Measurements from ENCODE around the gene PPP4R4. TPM values are rescaled to one million over a fixed set of nuclear protein-coding genes. Genes with fewer than 3 reads are reported as not detected.

Gene PPP4R4
- total RNA-seq, 2 donors from 2014 or later = 4.6 to 8.4 TPM

DNA sequence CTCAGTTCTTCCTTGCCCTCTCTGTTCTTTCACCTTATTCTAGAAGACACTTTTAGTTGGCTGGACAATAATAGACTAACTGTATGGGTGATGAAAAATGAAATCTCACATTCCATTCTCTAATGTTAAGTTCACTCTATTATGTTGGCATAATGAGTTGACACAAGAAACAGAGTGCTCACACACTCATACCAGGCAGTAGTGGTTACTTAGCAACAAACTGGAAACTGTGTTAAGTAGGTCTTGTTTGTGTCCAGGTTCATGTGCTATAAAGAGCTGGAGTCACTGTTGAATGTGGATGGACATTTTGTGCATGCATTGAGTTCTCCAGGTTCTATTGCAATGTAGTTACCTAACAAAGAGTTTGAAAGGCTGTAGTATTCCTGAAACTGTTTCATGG lies 16.9 kb upstream of the PPP4R4 start:
- DNase-seq = no peak
- Histone ChIP-seq H3K27me3 (ENCODE audit: control insufficient read depth, insufficient read depth, low read length, poor library complexity, severe bottlenecking) (no peaks in the 10 kb centered on the region), H3K27ac (ENCODE audit: low read depth, low read length) (no peak overlapping the region), H3K9ac (ENCODE audit: extremely low read depth, low read length, poor library complexity, severe bottlenecking) (no peak overlapping the region), H3K4me3 (ENCODE audit: low read length) (no peak overlapping the region), H3K36me3 (ENCODE audit: control insufficient read depth, insufficient read depth, low read length) (no peaks in the 10 kb centered on the region), H3K9me3 (ENCODE audit: control insufficient read depth, low read length) (no peaks in the 10 kb centered on the region), H3K4me1 (ENCODE audit: control insufficient read depth, insufficient read depth, low read length) (no peaks in the 10 kb centered on the region)
- TF ChIP-seq, protein P1, sequence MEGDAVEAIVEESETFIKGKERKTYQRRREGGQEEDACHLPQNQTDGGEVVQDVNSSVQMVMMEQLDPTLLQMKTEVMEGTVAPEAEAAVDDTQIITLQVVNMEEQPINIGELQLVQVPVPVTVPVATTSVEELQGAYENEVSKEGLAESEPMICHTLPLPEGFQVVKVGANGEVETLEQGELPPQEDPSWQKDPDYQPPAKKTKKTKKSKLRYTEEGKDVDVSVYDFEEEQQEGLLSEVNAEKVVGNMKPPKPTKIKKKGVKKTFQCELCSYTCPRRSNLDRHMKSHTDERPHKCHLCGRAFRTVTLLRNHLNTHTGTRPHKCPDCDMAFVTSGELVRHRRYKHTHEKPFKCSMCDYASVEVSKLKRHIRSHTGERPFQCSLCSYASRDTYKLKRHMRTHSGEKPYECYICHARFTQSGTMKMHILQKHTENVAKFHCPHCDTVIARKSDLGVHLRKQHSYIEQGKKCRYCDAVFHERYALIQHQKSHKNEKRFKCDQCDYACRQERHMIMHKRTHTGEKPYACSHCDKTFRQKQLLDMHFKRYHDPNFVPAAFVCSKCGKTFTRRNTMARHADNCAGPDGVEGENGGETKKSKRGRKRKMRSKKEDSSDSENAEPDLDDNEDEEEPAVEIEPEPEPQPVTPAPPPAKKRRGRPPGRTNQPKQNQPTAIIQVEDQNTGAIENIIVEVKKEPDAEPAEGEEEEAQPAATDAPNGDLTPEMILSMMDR (conservative IDR thresholded peaks at IDR 0.05) = no peak
- Mint-ChIP-seq H3K4me3 (no peak overlapping the region), H3K27ac (no peak overlapping the region), H3K36me3 (ENCODE audit: low read depth) (no peaks in the 10 kb centered on the region), H3K4me1 (no peaks in the 10 kb centered on the region), H3K9me3 (peaks cover 13% of the 10 kb centered on the region), H3K27me3 (ENCODE audit: insufficient read depth) (peaks cover 8% of the 10 kb centered on the region)

DNA sequence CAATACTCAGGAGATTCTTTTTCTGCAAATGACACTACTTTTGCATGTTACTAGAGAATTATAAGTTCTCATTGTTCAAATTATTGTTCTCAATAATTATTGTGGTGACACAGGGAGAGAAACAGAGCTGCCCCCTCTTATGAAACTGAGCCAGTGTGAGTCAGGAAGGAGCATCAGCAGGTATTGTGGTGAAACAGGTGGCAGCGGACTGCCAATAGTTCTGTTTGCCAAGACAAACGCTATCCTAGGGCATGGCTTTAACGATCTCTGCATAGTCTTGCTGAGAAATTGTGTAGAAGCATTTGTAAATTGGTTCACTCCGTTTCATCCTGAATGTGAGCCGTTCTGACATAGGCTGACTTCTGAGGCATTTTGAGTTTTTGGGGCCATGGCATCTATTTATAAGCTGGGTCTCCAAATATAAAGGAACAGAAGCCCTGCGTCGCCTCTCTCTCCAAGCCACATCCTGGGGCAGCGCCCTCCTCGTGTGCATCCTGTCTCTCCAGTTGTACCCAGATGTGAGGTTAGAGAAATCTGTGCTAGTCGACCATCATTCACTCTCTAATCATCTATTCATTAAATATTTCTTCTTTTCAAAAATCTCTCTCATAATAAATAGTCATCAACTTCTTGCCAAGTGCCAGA lies 15.8 kb upstream of the PPP4R4 start:
- WGBS, 2 experiments (ENCODE audit: insufficient coverage in 1 of 2, insufficient read length in 1 of 2) = 86 to 93% methylated on average over 4 to 10 of the region's 10 CpGs
- Mint-ChIP-seq H3K4me1 (no peaks in the 10 kb centered on the region), H3K9me3 (peaks cover 13% of the 10 kb centered on the region), H3K4me3 (no peak overlapping the region), H3K36me3 (ENCODE audit: low read depth) (no peaks in the 10 kb centered on the region), H3K27ac (no peak overlapping the region), H3K27me3 (ENCODE audit: insufficient read depth) (peaks cover 8% of the 10 kb centered on the region)
- no peak overlapping the region for H3K4me3 ChIP-seq (ENCODE audit: low read length)
- no peak overlapping the region for H3K27ac ChIP-seq (ENCODE audit: low read depth, low read length)
- TF ChIP-seq, protein P1 (conservative IDR thresholded peaks at IDR 0.05) = no peak
- H3K27me3 ChIP-seq (ENCODE audit: control insufficient read depth, insufficient read depth, low read length, poor library complexity, severe bottlenecking) = no peaks in the 10 kb centered on the region
- no peak overlapping the region for H3K9ac ChIP-seq (ENCODE audit: extremely low read depth, low read length, poor library complexity, severe bottlenecking)
- H3K4me1 ChIP-seq (ENCODE audit: control insufficient read depth, insufficient read depth, low read length) = no peaks in the 10 kb centered on the region
- DNase-seq = no peak
- no peaks in the 10 kb centered on the region for H3K9me3 ChIP-seq (ENCODE audit: control insufficient read depth, low read length)
- H3K36me3 ChIP-seq (ENCODE audit: control insufficient read depth, insufficient read depth, low read length) = no peaks in the 10 kb centered on the region

DNA sequence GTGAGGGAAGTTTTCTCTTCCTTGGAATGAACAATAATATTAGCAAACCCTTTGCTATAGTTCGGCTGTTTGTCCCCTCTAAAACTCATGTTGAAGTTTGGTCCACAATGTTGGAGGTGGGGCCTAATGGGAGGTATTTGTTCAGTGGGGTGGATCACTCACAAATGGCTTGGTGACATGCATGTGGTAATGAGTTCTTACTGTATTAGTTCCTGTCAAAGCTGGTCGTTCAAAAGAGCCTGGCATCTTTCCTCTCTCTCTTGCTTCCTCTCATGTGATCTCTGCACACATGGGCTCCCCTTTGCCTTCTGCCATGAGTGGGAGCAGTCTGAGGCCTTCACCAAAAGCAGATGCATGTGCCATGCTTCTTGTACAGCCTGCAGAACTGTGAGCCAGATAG lies 13.1 kb upstream of the PPP4R4 start:
- Histone ChIP-seq H3K27me3 (ENCODE audit: control insufficient read depth, insufficient read depth, low read length, poor library complexity, severe bottlenecking) (no peaks in the 10 kb centered on the region), H3K4me3 (ENCODE audit: low read length) (no peak overlapping the region), H3K9me3 (ENCODE audit: control insufficient read depth, low read length) (no peaks in the 10 kb centered on the region), H3K4me1 (ENCODE audit: control insufficient read depth, insufficient read depth, low read length) (no peaks in the 10 kb centered on the region), H3K36me3 (ENCODE audit: control insufficient read depth, insufficient read depth, low read length) (no peaks in the 10 kb centered on the region), H3K27ac (ENCODE audit: low read depth, low read length) (no peak overlapping the region), H3K9ac (ENCODE audit: extremely low read depth, low read length, poor library complexity, severe bottlenecking) (no peak overlapping the region)
- Mint-ChIP-seq H3K4me3 (no peak overlapping the region), H3K36me3 (ENCODE audit: low read depth) (no peaks in the 10 kb centered on the region), H3K9me3 (peaks cover 2% of the 10 kb centered on the region), H3K27me3 (ENCODE audit: insufficient read depth) (peaks cover 15% of the 10 kb centered on the region), H3K4me1 (peaks cover 9% of the 10 kb centered on the region), H3K27ac (no peak overlapping the region)
- TF ChIP-seq, protein P1 (conservative IDR thresholded peaks at IDR 0.05) = no peak
- WGBS, 2 experiments (ENCODE audit: insufficient coverage in 1 of 2, insufficient read length in 1 of 2) = 70 to 93% methylated on average over 2 of the region's 2 CpGs
- no peak for DNase-seq

Measured in endodermal cell (in vitro differentiated cells).